Fibroblast of mammary gland (primary cell): ENCODE data around the gene KHDC4.

Experiments used
- DNase-seq: peaks from one replicate; pipeline ENCODE4 v3.0.0-alpha.2; 2010; ENCODE audit warnings: low read depth
- H3K4me3 ChIP-seq: 2 replicates; pipeline ENCODE4 v1.5.1; 2011; ENCODE audit warnings: low read depth, mild to moderate bottlenecking, low read length, moderate library complexity; ENCODE audit not compliant: control insufficient read depth
- TF ChIP-seq, protein P1 (sequence below): conservative IDR thresholded peaks from 2 replicates; pipeline ENCODE4 v1.5.1; 2011; ENCODE audit warnings: low read depth, low read length, inconsistent platforms; ENCODE audit not compliant: control insufficient read depth, insufficient read depth

Gene KHDC4

DNA sequence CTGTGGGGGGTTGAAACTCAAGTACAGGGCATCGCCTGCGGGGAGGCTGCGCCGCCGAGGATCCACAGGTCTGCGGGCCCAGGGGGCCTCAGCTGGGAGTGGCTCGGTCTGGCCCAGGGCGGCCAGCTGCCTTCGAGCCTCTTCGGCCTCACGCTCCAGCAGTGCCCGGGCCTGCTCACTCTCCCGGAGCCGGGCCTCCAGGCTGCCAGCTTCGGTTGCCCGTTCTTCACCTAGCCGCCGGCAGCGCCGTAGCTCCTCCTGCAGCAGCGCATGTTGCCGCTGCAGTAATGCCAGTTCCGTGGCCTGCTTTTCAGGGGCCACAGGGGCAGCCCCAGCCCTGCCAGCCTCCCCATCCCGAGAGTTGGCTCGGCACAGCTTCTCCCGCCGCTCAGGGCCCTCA is 16.6 kb upstream of the KHDC4 start:
- H3K4me3 ChIP-seq = no peak overlapping the region
- no peak for DNase-seq
- TF ChIP-seq, protein P1, sequence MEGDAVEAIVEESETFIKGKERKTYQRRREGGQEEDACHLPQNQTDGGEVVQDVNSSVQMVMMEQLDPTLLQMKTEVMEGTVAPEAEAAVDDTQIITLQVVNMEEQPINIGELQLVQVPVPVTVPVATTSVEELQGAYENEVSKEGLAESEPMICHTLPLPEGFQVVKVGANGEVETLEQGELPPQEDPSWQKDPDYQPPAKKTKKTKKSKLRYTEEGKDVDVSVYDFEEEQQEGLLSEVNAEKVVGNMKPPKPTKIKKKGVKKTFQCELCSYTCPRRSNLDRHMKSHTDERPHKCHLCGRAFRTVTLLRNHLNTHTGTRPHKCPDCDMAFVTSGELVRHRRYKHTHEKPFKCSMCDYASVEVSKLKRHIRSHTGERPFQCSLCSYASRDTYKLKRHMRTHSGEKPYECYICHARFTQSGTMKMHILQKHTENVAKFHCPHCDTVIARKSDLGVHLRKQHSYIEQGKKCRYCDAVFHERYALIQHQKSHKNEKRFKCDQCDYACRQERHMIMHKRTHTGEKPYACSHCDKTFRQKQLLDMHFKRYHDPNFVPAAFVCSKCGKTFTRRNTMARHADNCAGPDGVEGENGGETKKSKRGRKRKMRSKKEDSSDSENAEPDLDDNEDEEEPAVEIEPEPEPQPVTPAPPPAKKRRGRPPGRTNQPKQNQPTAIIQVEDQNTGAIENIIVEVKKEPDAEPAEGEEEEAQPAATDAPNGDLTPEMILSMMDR = no peak

DNA sequence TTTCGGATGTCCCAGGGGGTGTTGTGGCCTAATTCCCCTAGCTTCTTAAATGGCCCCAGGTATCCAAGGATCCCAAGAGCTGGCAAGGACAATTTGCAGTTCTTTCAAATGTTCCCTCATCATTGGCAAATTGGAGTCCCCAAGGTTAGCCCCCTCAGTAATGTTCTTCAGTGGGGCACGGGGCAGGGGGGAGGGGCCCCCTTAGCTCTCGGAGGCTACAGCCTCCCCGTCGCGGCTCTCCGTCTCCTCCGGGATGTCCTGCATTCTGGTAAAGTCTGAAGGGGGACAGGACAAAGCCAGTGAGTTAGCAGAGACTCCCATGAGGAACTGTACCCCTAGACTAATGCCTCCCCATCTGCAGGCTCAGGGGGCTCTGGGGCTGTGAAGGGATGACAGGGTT is 13.5 kb upstream of the KHDC4 start:
- no peak for DNase-seq
- no peak overlapping the region for H3K4me3 ChIP-seq
- TF ChIP-seq, protein P1 = no peak

DNA sequence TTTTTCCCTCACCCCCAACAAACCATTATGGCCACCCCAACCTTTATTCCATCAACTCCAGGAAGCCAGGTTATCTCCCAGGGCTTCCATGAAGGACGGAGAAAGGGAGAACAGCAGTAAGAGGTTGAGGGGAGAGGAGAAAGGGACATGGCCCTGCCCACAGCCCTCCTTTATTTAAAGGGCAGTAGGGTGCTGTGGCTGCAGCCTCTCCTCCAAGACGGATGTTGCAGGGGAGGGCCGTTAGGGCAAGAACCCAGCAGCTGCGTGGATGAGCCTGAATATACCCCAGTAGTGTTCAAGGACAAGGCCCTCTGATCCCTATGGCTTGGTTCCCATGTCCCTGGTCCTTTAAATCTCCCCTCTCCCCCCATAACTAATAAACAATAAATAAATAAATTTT is 13.1 kb upstream of the KHDC4 start:
- DNase-seq = no peak
- TF ChIP-seq, protein P1 = no peak
- H3K4me3 ChIP-seq = no peak overlapping the region

DNA sequence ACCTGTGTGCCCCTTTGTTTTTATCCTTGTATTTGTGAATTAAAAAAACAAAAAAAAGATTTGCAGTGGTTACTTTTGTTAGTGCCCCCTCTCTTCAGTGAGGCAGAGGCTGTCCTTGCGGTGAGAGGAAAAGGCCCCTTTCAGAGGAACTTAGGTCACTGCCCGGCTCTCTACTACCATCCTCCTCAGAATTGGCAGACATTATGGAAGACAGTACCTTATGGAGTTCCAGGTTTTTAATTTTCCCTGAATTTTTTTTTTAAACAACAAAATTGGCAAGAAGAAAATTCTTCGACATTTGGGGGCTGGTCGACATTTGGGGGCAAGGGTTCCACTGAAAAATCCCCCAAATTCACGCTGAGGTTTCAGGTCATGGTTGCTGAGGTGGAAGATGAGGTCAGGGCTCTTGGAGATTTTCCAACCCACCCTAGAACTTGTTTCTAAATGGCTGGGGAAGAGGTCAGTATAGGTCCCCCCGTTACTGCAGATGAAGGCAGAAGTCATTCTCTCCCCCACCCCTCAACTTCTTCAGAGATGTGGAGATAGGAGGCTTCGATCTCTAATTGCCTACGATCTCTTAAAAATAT is 12.5 kb upstream of the KHDC4 start:
- no peak overlapping the region for H3K4me3 ChIP-seq
- DNase-seq = no peak
- TF ChIP-seq, protein P1 = no peak

DNA sequence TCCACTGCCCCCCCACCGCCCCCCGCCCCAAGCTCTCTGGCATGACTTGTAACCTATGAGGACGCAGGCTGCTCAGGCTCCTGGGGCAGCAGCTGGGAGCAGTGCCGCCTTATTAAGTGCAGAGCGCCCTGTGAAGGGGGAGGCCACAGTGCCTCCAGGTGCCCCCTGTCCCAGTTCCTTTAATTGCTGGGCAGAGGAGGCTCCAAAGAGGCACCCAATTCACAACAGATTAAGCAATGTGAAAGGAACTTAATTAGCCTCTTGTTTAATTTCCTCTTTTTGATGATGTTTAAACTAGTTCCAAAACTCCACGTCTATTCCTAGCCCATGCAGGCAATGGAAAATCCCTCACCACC is 10.2 kb upstream of the KHDC4 start:
- H3K4me3 ChIP-seq = no peak overlapping the region
- DNase-seq = no peak
- TF ChIP-seq, protein P1 = no peak

DNA sequence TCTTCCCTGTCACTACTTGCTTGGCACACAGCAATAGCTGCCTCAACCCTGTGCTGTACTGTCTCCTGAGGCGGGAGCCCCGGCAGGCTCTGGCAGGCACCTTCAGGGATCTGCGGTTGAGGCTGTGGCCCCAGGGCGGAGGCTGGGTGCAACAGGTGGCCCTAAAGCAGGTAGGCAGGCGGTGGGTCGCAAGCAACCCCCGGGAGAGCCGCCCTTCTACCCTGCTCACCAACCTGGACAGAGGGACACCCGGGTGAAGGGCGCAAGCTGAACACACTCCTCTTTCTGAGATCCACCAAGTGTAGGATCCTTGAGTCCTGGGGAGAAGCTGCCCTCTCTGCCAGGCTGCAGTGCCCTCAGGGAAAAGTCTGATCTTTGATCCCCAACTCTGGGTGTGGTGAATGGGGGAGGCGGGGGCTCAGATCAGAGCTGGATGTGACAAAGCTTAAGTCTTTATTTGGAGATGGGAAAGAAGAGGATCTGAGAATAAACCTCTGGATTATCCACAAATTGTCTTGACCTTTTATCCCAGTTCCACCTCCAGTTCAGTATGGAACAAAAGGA is 8.4 kb upstream of the KHDC4 start:
- no peak for DNase-seq
- TF ChIP-seq, protein P1 = no peak
- no peak overlapping the region for H3K4me3 ChIP-seq

DNA sequence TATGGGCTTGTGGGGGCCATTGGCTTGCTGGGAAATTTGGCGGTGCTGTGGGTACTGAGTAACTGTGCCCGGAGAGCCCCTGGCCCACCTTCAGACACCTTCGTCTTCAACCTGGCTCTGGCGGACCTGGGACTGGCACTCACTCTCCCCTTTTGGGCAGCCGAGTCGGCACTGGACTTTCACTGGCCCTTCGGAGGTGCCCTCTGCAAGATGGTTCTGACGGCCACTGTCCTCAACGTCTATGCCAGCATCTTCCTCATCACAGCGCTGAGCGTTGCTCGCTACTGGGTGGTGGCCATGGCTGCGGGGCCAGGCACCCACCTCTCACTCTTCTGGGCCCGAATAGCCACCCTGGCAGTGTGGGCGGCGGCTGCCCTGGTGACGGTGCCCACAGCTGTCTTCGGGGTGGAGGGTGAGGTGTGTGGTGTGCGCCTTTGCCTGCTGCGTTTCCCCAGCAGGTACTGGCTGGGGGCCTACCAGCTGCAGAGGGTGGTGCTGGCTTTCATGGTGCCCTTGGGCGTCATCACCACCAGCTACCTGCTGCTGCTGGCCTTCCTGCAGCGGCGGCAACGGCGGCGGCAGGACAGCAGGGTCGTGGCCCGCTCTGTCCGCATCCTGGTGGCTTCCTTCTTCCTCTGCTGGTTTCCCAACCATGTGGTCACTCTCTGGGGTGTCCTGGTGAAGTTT is 7.8 kb upstream of the KHDC4 start:
- DNase-seq = no peak
- TF ChIP-seq, protein P1 = no peak

More for the DNA sequence above, 7.8 kb upstream of the KHDC4 start:
- H3K4me3 ChIP-seq = no peak overlapping the region
